ENCODE data around the gene ITGB4.

Gene ITGB4

GRCh38 chr17:75738218-75738802 lies 17.1 kb downstream of the ITGB4 start:
- Histone ChIP-seq H3K79me2 (ENCODE audit: insufficient read depth, low read length) (no peaks in the 10 kb centered on the region), H3K4me3 (ENCODE audit: low read depth in 1 of 2, low read length in 2 of 2) (no peak overlapping the region), H3K4me1 (ENCODE audit: insufficient read depth, low read length) (peaks cover 5% of the 10 kb centered on the region; the same call in 1 of the 2 replicates), H3K9me3 (ENCODE audit: insufficient read depth, low read length, severe bottlenecking) (no peaks in the 10 kb centered on the region), H2AFZ (ENCODE audit: low read depth, low read length) (no peak overlapping the region), H3K9ac (ENCODE audit: low read depth, low read length) (no peak overlapping the region), H3K4me2 (ENCODE audit: insufficient read depth, low read length) (no peak overlapping the region), H3K27ac (ENCODE audit: low read length) (no peak overlapping the region), H4K20me1 (ENCODE audit: insufficient read depth, low read length) (0 out of 2 replicates have a peak, but pooled peaks cover 4% of the 10 kb centered on the region), H3K36me3 (ENCODE audit: insufficient read depth, low read length) (no peaks in the 10 kb centered on the region), H3K27me3 (ENCODE audit: insufficient read depth, low read length, poor library complexity) (no peaks in the 10 kb centered on the region)
- DNase-seq = no peak
- TF ChIP-seq, protein P1, sequence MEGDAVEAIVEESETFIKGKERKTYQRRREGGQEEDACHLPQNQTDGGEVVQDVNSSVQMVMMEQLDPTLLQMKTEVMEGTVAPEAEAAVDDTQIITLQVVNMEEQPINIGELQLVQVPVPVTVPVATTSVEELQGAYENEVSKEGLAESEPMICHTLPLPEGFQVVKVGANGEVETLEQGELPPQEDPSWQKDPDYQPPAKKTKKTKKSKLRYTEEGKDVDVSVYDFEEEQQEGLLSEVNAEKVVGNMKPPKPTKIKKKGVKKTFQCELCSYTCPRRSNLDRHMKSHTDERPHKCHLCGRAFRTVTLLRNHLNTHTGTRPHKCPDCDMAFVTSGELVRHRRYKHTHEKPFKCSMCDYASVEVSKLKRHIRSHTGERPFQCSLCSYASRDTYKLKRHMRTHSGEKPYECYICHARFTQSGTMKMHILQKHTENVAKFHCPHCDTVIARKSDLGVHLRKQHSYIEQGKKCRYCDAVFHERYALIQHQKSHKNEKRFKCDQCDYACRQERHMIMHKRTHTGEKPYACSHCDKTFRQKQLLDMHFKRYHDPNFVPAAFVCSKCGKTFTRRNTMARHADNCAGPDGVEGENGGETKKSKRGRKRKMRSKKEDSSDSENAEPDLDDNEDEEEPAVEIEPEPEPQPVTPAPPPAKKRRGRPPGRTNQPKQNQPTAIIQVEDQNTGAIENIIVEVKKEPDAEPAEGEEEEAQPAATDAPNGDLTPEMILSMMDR (IDR thresholded peaks at IDR 0.05; ENCODE audit: borderline replicate concordance, extremely low read depth, low read length, poor library complexity, severe bottlenecking) = no peak
- TF ChIP-seq EZH2 (IDR thresholded peaks at IDR 0.05; ENCODE audit: borderline replicate concordance, low read depth, low read length, severe bottlenecking) = no peak
- ATAC-seq (ENCODE audit: insufficient read depth, low read depth) = no peak

- DNase-seq = no peak
- Histone ChIP-seq H3K9me3 (ENCODE audit: insufficient read depth, low read length, severe bottlenecking) (no peaks in the 10 kb centered on the region), H4K20me1 (ENCODE audit: insufficient read depth, low read length) (0 out of 2 replicates have a peak, but pooled peaks cover 4% of the 10 kb centered on the region), H2AFZ (ENCODE audit: low read depth, low read length) (no peak overlapping the region), H3K4me1 (ENCODE audit: insufficient read depth, low read length) (peaks cover 5% of the 10 kb centered on the region; the same call in 1 of the 2 replicates), H3K9ac (ENCODE audit: low read depth, low read length) (no peak overlapping the region), H3K79me2 (ENCODE audit: insufficient read depth, low read length) (no peaks in the 10 kb centered on the region), H3K27ac (ENCODE audit: low read length) (no peak overlapping the region), H3K4me3 (ENCODE audit: low read depth in 1 of 2, low read length in 2 of 2) (no peak overlapping the region), H3K36me3 (ENCODE audit: insufficient read depth, low read length) (no peaks in the 10 kb centered on the region), H3K27me3 (ENCODE audit: insufficient read depth, low read length, poor library complexity) (no peaks in the 10 kb centered on the region), H3K4me2 (ENCODE audit: insufficient read depth, low read length) (no peak overlapping the region)
- no peak for TF ChIP-seq EZH2 (IDR thresholded peaks at IDR 0.05; ENCODE audit: borderline replicate concordance, low read depth, low read length, severe bottlenecking)
- TF ChIP-seq, protein P1 (IDR thresholded peaks at IDR 0.05; ENCODE audit: borderline replicate concordance, extremely low read depth, low read length, poor library complexity, severe bottlenecking) = no peak
- no peak for ATAC-seq (ENCODE audit: insufficient read depth, low read depth)
These were observed 17.9 kb downstream of the ITGB4 start for GRCh38 chr17:75739174-75739573.

DNA sequence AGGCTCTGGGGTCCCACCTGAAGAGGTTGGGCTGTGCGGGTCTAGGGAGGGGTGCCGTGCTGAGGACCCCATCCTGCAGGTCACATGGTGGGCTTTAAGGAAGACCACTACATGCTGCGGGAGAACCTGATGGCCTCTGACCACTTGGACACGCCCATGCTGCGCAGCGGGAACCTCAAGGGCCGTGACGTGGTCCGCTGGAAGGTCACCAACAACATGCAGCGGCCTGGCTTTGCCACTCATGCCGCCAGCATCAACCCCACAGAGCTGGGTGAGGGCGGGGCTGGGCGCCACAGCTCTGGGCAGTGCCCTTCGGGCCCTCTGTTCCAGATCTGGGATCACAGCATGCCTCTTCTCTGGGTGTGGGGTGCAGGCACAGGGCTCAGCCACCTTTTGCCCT lies 18.5 kb downstream of the ITGB4 start:
- no peaks in the 10 kb centered on the region for H3K36me3 ChIP-seq (ENCODE audit: insufficient read depth, low read length)
- TF ChIP-seq EZH2 (IDR thresholded peaks at IDR 0.05; ENCODE audit: borderline replicate concordance, low read depth, low read length, severe bottlenecking) = no peak
- TF ChIP-seq, protein P1 (IDR thresholded peaks at IDR 0.05; ENCODE audit: borderline replicate concordance, extremely low read depth, low read length, poor library complexity, severe bottlenecking) = no peak
- H3K4me3 ChIP-seq (ENCODE audit: low read depth in 1 of 2, low read length in 2 of 2) = no peak overlapping the region
- no peak overlapping the region for H2AFZ ChIP-seq (ENCODE audit: low read depth, low read length)
- no peak overlapping the region for H3K9ac ChIP-seq (ENCODE audit: low read depth, low read length)
- H3K4me2 ChIP-seq (ENCODE audit: insufficient read depth, low read length) = no peak overlapping the region
- ATAC-seq (ENCODE audit: insufficient read depth, low read depth) = no peak
- 0 out of 2 replicates have a peak, but pooled peaks cover 4% of the 10 kb centered on the region for H4K20me1 ChIP-seq (ENCODE audit: insufficient read depth, low read length)
- no peaks in the 10 kb centered on the region for H3K9me3 ChIP-seq (ENCODE audit: insufficient read depth, low read length, severe bottlenecking)
- no peak for DNase-seq
- no peaks in the 10 kb centered on the region for H3K27me3 ChIP-seq (ENCODE audit: insufficient read depth, low read length, poor library complexity)
- 0 out of 2 replicates have a peak, but pooled peaks cover 1% of the 10 kb centered on the region for H3K4me1 ChIP-seq (ENCODE audit: insufficient read depth, low read length)
- no peak overlapping the region for H3K27ac ChIP-seq (ENCODE audit: low read length)
- H3K79me2 ChIP-seq (ENCODE audit: insufficient read depth, low read length) = no peaks in the 10 kb centered on the region
